ENCODE results near the gene ZNF444.

ZNF444 gene

GRCh38 chr19:56123266-56123891 lies 17.7 kb upstream of the ZNF444 start:
- DNase-seq, result no peak

GRCh38 chr19:56124578-56124977 lies 16.5 kb upstream of the ZNF444 start:
- DNase-seq, result no peak

- DNase-seq, result no peak
These were observed 15.1 kb upstream of the ZNF444 start for GRCh38 chr19:56125806-56126590.

- DNase-seq, result no peak
These were observed 13.9 kb upstream of the ZNF444 start for GRCh38 chr19:56126983-56127780.

GRCh38 chr19:56130006-56130405 lies 11.1 kb upstream of the ZNF444 start:
- DNase-seq, result no peak

GRCh38 chr19:56131651-56132050 lies 9.4 kb upstream of the ZNF444 start:
- DNase-seq, result no peak

- no peak for DNase-seq
These were observed 8.7 kb upstream of the ZNF444 start for GRCh38 chr19:56132316-56132822.

- no peak for DNase-seq
These were observed 7.0 kb upstream of the ZNF444 start for GRCh38 chr19:56133858-56134653.

- DNase-seq, result no peak
These were observed 6.5 kb upstream of the ZNF444 start for GRCh38 chr19:56134654-56134921.

GRCh38 chr19:56136362-56136761 lies 4.7 kb upstream of the ZNF444 start:
- no peak for DNase-seq

- no peak for DNase-seq
These were observed 3.7 kb upstream of the ZNF444 start for GRCh38 chr19:56137405-56137804.

GRCh38 chr19:56138069-56138468 lies 3.0 kb upstream of the ZNF444 start:
- DNase-seq, result no peak

- no peak for DNase-seq
These were observed 1.1 kb upstream of the ZNF444 start for GRCh38 chr19:56139847-56140582.

- DNase-seq, result no peak
These were observed 418 bp downstream of the ZNF444 start for GRCh38 chr19:56141417-56141993.

- DNase-seq, result no peak
These were observed 1.1 kb downstream of the ZNF444 start for GRCh38 chr19:56142087-56142787.

GRCh38 chr19:56142897-56143434 lies 1.9 kb downstream of the ZNF444 start:
- no peak for DNase-seq

- DNase-seq, result no peak
These were observed 3.3 kb downstream of the ZNF444 start for GRCh38 chr19:56144376-56144775.

GRCh38 chr19:56144831-56145230 lies 3.7 kb downstream of the ZNF444 start:
- DNase-seq, result no peak

GRCh38 chr19:56145698-56146097 lies 4.6 kb downstream of the ZNF444 start:
- DNase-seq, result no peak

- DNase-seq, result no peak
These were observed 5.8 kb downstream of the ZNF444 start for GRCh38 chr19:56146904-56147303.

GRCh38 chr19:56147307-56147706 lies 6.2 kb downstream of the ZNF444 start:
- DNase-seq, result no peak

Measured in SW 1271 (cell line).